Stimulated activated CD4-positive, alpha-beta T cell treated with anti-CD3 and anti-CD28 coated beads, TNF-alpha, amount 100 ng/mL, for 1 hour (primary cell): ENCODE results near the gene FGF1.

Source experiments
- DNase-seq, 3 donors: peaks; one replicate each; pipeline ENCODE4 v3.0.0-alpha.2; 2020; ENCODE audit warnings: low read depth in 3 of 3, low spot score in 1 of 3

FGF1 gene

DNA sequence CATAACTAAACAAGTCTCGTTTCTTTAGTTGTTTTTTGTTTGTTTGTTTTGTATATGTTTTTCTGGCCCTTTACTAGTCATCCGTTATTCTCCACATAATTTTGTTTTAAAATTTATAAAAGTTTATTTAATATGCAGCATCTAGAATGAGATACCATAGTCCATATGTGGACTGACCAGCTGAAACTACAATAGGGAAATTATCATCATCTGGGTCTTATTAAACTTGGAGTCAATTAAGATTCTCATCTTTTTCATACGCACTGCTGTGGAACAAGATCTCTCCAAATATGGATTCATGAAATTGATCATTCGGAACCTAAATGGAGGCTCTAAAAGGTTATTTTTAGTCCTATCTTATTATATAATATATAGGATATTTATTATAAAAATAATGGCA is 99.3 kb downstream of the FGF1 start:
- no peak for DNase-seq

DNA sequence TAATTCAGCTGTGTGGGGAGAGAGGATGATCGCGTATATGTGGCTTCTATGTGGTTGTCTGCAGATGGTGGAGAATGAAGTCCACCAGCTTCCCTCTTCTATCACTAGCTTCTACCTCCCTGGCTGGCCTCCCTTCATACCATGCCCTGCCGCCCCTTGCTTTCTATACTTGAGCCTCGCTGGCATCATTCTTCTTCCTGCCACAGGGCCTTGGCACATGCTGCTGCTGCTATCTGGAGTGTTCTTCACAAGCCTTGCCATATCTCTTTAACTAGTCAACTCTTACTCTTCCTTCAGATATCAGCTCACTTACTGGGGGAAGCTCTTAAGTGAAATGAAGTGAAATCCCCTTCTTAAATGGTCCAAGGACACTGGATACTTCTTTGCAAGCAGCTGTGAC is 100.4 kb downstream of the FGF1 start:
- DNase-seq, result no peak

DNA sequence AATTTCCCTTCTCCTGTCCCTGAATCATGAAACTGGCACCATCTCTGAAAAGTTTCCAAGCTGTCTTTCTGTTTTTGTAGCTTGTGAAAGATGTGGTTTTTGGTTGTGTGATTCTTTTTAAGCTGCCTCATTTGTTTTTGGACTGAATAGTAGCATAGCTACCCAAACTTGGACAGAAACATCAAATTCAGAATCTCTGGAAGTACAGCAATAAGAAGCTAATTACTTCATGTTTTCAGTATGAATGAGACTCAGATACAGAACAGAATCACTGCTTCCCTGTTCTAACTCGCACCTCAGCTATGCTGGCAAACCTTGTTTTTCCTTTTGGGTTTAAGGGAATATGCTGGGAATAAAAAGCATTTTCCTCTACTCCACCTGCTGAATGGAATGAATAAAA is 101.0 kb downstream of the FGF1 start:
- no peak for DNase-seq

DNA sequence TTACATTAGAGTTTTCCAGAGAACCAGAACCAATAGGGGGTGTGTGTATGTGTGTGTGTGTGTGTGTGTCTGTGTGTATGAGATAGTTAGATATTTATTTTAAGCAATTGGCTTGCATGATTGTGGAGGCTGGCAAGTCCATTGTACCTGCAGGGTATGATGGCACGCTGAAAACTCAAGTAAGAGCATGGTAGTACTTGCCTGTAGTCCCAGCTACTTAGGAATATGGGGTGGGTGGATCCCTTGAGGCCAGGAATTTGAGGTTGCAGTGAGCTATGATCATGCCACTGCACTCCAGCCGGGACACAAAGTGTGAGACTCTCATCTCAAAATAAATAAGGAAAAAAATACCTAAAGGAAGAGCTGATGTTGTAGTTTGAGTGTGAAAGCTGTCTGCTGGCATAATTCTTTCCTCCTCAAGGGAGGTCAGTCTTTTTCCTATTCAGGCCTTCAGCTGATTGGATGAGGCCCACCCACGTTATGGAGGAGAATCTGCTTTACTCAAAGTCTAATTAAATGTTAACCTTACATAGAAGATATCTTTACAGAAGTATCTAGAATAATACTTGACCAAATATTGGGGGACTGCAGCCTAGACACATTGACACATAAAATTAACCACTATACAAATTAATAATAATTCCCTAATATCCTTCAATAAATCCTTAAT is 107.6 kb downstream of the FGF1 start:
- no peak for DNase-seq

DNA sequence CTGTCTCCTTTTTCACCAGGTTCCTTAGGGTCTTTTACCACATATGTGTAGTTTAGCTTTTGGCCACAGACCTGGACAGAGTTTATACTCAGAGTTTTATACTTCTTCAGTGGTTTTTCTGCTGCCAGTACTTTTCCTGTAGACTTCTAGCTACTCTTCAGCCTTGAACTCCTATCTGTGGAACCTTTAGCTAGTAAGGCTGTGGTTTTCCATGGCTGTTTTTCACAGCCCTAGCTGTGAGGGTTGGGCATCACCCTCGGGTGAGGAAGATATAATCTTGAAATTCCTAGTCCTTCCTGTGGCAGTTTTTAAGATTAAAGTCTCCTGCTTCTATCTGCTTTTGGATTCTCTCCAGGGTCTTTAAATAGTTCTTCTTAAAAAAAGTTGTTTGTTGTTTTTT is 109.1 kb downstream of the FGF1 start:
- no peak for DNase-seq

- DNase-seq, result no peak
Observed at GRCh38 chr5:142576303-142576702, 109.6 kb downstream of the FGF1 start.

DNA sequence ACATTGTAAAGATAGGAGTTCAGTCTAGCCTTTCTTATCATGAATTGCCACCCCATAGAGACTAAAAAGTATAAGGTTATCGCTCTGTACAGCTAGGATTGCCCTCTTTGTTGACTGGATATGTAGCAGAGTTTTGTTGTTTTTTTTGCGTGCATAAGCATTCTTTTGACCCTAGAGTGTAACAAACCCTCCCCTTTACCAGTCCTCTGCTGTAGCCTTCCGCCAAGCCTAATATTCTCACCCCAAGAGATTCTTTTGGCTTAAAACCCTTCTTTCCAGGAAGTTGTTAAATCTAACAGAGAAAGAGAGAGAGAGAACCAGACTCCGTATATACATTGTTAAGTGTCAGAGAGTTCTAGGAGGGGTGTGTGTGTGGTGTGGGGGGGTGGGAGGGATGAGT is 113.9 kb downstream of the FGF1 start:
- no peak for DNase-seq

DNA sequence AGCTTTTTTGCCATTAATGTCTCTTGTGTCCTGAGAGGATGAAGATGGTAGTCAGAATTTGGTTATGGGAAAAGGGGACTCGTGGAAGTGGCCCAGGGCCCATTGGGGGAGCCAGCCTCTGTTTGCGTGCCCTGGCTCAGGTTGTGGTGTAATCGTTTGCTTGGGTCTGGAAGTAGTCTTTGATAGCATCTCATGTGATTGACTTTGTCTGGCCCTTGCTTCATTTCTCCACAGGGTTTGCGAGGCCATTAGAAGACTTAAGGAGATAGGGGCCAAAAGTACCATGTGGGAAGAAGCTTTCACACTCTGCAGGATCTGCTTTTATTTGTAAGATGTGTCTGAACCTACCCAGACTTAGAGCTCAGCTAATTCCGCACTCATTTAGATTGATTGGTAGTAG is 114.5 kb downstream of the FGF1 start:
- DNase-seq, result no peak

DNA sequence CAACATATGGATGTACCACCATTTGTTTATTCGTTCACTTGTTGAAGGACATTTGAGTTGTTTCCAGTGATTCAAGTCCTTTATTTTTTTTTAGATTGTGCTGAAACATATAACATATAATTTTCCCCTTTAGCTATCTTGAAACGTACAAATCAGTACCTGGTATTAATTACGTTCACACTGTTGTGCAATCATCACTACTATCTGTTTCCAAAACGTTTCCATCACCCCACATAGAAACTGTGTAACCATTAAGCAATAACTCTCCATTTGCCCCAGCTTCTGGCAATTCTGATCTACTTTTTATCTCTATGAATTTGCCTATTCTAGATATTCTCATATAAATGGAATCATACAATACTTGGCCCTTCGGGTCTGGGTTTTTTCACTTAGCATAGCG is 116.0 kb downstream of the FGF1 start:
- DNase-seq, result no peak

DNA sequence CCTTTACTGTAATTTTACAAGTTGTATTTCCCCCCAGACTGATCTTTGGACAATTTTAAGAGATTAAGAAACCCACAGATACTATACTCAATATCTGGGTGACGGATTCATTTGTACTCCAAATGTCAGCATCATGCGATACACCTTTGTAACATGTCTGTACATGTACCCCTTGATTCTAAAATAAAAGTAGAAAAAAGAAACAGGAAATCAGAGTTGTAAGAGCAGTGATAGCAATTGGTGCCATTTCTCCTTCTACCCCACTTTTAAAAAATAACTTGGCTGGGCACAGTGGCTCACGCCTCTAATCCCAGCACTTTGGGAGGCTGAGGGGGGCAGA is 116.9 kb downstream of the FGF1 start:
- no peak for DNase-seq

- no peak for DNase-seq
Observed at GRCh38 chr5:142568283-142568995, 117.5 kb downstream of the FGF1 start.

GRCh38 chr5:142561486-142562097 is 124.3 kb downstream of the FGF1 start:
- no peak for DNase-seq

DNA sequence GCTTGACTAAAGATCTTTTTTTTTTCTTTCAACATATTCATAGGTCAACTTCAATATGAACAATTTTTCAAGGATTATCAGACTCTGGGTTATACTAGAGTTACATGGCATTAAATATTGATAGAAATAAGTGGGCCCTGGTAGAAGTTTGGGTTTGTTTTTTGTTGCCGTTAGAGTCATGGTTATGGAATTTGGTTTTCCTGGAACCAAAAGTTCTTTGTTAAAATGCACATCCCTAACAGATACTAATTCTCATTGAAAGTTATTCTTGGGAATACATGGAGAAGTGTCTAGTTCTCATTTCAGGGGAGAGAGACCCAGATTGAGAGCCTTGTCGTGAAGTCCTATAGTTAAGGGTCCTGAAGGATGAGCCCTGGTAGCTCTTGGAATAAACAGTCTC is 124.9 kb downstream of the FGF1 start:
- no peak for DNase-seq

- DNase-seq, result no peak
Observed at GRCh38 chr5:142552107-142552506, 133.8 kb downstream of the FGF1 start.

- no peak for DNase-seq
Observed at GRCh38 chr5:142551338-142552067, 134.4 kb downstream of the FGF1 start.

DNA sequence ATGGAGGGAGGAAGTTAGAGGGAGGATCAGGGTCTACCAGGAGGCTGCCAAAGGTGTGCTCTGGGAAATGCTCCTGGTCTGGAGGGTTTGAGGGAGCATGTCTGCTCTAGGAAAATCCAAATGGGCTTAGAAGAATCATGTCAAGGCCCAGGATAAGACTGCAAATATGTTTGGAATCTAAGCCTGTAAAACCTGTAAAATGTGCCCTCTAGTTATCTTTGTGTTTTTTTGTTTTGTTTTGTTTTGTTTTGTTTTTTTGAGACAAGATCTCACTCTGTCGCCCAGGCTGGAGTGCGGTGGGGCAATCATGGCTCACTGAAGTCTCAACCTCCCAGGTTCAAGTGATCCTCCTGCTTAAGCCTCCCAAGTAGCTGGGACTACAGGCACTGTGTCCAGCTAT is 135.4 kb downstream of the FGF1 start:
- DNase-seq, result no peak

DNA sequence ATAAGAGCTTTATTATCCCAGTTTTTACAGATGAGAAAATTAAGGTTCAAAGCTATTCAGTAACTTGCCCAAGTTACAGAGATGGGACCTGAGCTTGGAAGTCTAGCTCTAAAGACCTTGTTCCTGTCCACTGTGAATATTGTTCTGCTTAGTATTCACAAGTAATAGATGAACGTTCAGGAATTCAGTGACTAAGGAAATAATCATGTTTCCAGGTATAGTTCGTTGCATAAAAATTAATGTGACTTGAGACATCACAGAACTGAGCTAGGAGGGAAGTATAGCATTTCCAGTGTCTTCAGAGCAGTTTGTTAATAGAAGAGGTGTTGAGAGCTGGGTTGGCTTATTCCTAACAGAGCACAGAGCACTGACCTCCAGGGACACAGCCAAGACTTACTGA is 136.1 kb downstream of the FGF1 start:
- no peak for DNase-seq

GRCh38 chr5:142548739-142549275 is 137.1 kb downstream of the FGF1 start:
- no peak for DNase-seq

GRCh38 chr5:142547445-142548380 is 138.2 kb downstream of the FGF1 start:
- no peak for DNase-seq

- DNase-seq, result no peak
Observed at GRCh38 chr5:142545650-142546322, 140.1 kb downstream of the FGF1 start.
